ENCODE measurements around the gene SLC12A2.

DNA sequence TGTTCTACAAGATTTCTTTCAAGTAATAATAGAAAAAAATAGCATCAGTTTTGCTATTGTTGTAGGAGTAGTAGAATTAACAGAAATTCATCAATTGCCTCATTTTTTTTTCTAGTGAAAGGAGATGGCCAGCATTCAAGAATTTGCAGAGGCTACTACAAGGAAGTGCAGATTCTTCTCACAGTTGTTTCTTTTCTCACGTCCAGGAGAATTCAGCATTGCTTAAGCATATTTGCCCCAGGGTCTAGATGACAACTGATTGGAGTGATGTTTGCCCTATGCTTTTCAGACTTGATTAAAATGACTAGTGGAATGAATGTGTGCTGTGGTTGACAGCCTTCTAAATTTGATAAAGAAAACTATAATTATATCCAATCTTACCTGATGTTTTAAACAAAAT lies 46.6 kb upstream of the SLC12A2 start:
- TF ChIP-seq EZH2 (IDR thresholded peaks at IDR 0.05; ENCODE audit: insufficient read depth, poor library complexity, severe bottlenecking) (no peak), EZH2phosphoT487 (IDR thresholded peaks at IDR 0.05; ENCODE audit: insufficient read depth, low read depth) (no peak)

Data from GM23248 (cell line).